DND-41 (cell line): ENCODE data around the gene RAB26.

ENCODE experiments used
- ATAC-seq: fragments of 200-7000 bp; cut with Tn5 transposase; 3 replicates; pipeline ENCODE4 v1.9.1; 2021; ENCODE audit warnings: low read depth; ENCODE audit not compliant: insufficient read depth
- DNase-seq: peaks from one replicate; pipeline ENCODE4 v3.0.0-alpha.2; 2020
- H2AFZ ChIP-seq: 2 replicates; pipeline ENCODE4 v1.6.0; 2012; ENCODE audit warnings: low read depth, low read length
- H3K27ac ChIP-seq: 2 replicates; pipeline ENCODE4 v1.5.1; 2012; ENCODE audit warnings: low read length, inconsistent platforms
- H3K27me3 ChIP-seq: fragments of 200-600 bp; sonication (generic); 2 replicates; pipeline ENCODE4 v1.6.0; 2012; ENCODE audit warnings: low read length, mild to moderate bottlenecking, inconsistent platforms; ENCODE audit not compliant: insufficient read depth, poor library complexity
- H3K36me3 ChIP-seq: 2 replicates; pipeline ENCODE4 v1.5.1; 2012; ENCODE audit warnings: low read length, inconsistent platforms; ENCODE audit not compliant: insufficient read depth
- H3K4me1 ChIP-seq: 2 replicates; pipeline ENCODE4 v1.5.1; 2012; ENCODE audit warnings: mild to moderate bottlenecking, low read length; ENCODE audit not compliant: insufficient read depth
- H3K4me2 ChIP-seq: 2 replicates; pipeline ENCODE4 v1.6.0; 2012; ENCODE audit warnings: mild to moderate bottlenecking, moderate library complexity, low read length, inconsistent platforms; ENCODE audit not compliant: insufficient read depth
- H3K4me3 ChIP-seq, 2 experiments: fragments of 200-600 bp in 1 of 2; shearing (Covaris generic) in 1 of 2; 2 replicates each; pipeline ENCODE4 v1.5.1; 2012 to 2016; ENCODE audit warnings: inconsistent platforms in 2 of 2, low read length in 2 of 2, mild to moderate bottlenecking in 2 of 2, low read depth in 1 of 2, moderate library complexity in 1 of 2
- H3K79me2 ChIP-seq: 2 replicates; pipeline ENCODE4 v1.6.0; 2012; ENCODE audit warnings: low read length, inconsistent platforms; ENCODE audit not compliant: insufficient read depth
- H3K9ac ChIP-seq: 2 replicates; pipeline ENCODE4 v1.6.0; 2012; ENCODE audit warnings: low read depth, mild to moderate bottlenecking, inconsistent platforms, low read length, moderate library complexity
- H3K9me3 ChIP-seq: 2 replicates; pipeline ENCODE4 v1.5.1; 2012; ENCODE audit warnings: low read length, moderate library complexity, mild to moderate bottlenecking, inconsistent platforms; ENCODE audit not compliant: insufficient read depth, severe bottlenecking
- H4K20me1 ChIP-seq: 2 replicates; pipeline ENCODE4 v1.6.0; 2012; ENCODE audit warnings: low read length; ENCODE audit not compliant: insufficient read depth
- CTCF ChIP-seq: IDR thresholded peaks from 2 replicates; pipeline ENCODE4 v1.5.1; 2012; ENCODE audit warnings: borderline replicate concordance, low read length, moderate library complexity, mild to moderate bottlenecking; ENCODE audit not compliant: poor library complexity, severe bottlenecking; ENCODE audit errors: extremely low read depth
- EZH2 ChIP-seq: IDR thresholded peaks from 3 replicates; pipeline ENCODE4 v1.6.1; 2012; ENCODE audit warnings: borderline replicate concordance, low read depth, mild to moderate bottlenecking, moderate library complexity, low read length, inconsistent platforms; ENCODE audit not compliant: severe bottlenecking

Gene RAB26

GRCh38 chr16:2198283-2198682 is 49.9 kb downstream of the RAB26 start:
- Histone ChIP-seq H3K9ac (no peak overlapping the region), H4K20me1 (peaks cover 15% of the 10 kb centered on the region), H3K27ac (no peak overlapping the region), H3K4me2 (no peak overlapping the region), H3K4me3 (no peak overlapping the region), H3K9me3 (no peaks in the 10 kb centered on the region), H3K4me1 (peaks cover 12% of the 10 kb centered on the region), H2AFZ (no peak overlapping the region), H3K36me3 (no peaks in the 10 kb centered on the region), H3K27me3 (peaks cover 49% of the 10 kb centered on the region), H3K79me2 (no peaks in the 10 kb centered on the region)
- no peak for TF ChIP-seq CTCF
- no peak for TF ChIP-seq EZH2
- no peak for DNase-seq
- no peak for ATAC-seq

- Histone ChIP-seq H3K4me3 (no peak overlapping the region), H4K20me1 (peaks cover 11% of the 10 kb centered on the region), H3K79me2 (no peaks in the 10 kb centered on the region), H3K9ac (no peak overlapping the region), H3K9me3 (no peaks in the 10 kb centered on the region), H3K27me3 (peaks cover 44% of the 10 kb centered on the region), H3K4me1 (peaks cover 12% of the 10 kb centered on the region), H3K4me2 (no peak overlapping the region), H3K36me3 (no peaks in the 10 kb centered on the region), H2AFZ (no peak overlapping the region), H3K27ac (no peak overlapping the region)
- TF ChIP-seq CTCF = no peak
- no peak for TF ChIP-seq EZH2
- ATAC-seq (no peak), DNase-seq (no peak)
Measured at GRCh38 chr16:2199095-2199494, 50.7 kb downstream of the RAB26 start.

GRCh38 chr16:2199621-2200139 is 51.3 kb downstream of the RAB26 start:
- no peak overlapping the region for H3K4me2 ChIP-seq
- no peak overlapping the region for H2AFZ ChIP-seq
- H4K20me1 ChIP-seq = peaks cover 10% of the 10 kb centered on the region
- H3K9me3 ChIP-seq = no peaks in the 10 kb centered on the region
- TF ChIP-seq CTCF (no peak), EZH2 (no peak)
- H3K79me2 ChIP-seq = 0 out of 2 replicates have a peak, but pooled peaks cover 2% of the 10 kb centered on the region
- H3K4me3 ChIP-seq = no peak overlapping the region
- ATAC-seq (no peak), DNase-seq (no peak)
- no peaks in the 10 kb centered on the region for H3K36me3 ChIP-seq
- no peak overlapping the region for H3K9ac ChIP-seq
- no peak overlapping the region for H3K27ac ChIP-seq
- peaks cover 18% of the 10 kb centered on the region for H3K4me1 ChIP-seq
- H3K27me3 ChIP-seq = peaks cover 39% of the 10 kb centered on the region
